Measurements from ENCODE around the gene SNW1. TPM values are rescaled to one million over a fixed set of nuclear protein-coding genes. Genes with fewer than 3 reads are reported as not detected.

The SNW1 gene
- total and polyA plus RNA-seq, 2 of the 4 experiments (the other 2 are of a cell fraction) = 28.2 to 30.6 TPM

GRCh38 chr14:77790566-77791224 is 29.7 kb upstream of the SNW1 start:
- ATAC-seq (ENCODE audit: low read depth) = no peak
- H3K9ac ChIP-seq (ENCODE audit: low read depth, low read length) = no peak overlapping the region
- no peaks in the 10 kb centered on the region for H4K20me1 ChIP-seq (ENCODE audit: insufficient read depth, low read length)
- no peak for DNase-seq
- no peak overlapping the region for H3K14ac ChIP-seq (replicated peaks; ENCODE audit: low read depth, low read length)
- H4K8ac ChIP-seq (ENCODE audit: low read depth in 2 of 2, low read length in 2 of 2) = no peak overlapping the region
- peaks cover 4% of the 10 kb centered on the region; the same call in 1 of the 2 replicates for H3K27me3 ChIP-seq (ENCODE audit: control insufficient read depth, insufficient read depth, low read length)
- dilution Hi-C loops (cut with HindIII; ENCODE audit: low sequenced_read_pairs, unreplicated experiment) (no loop called here), in situ Hi-C loops (cut with MboI; ENCODE audit: low sequenced_read_pairs) (no loop called here), intact Hi-C loops (cut with micrococcal nuclease) (no loop called here)
- no peak overlapping the region for H3K4ac ChIP-seq (ENCODE audit: low read depth, low read length)
- H3K23ac ChIP-seq (ENCODE audit: low read depth, low read length) = no peak overlapping the region
- no peak overlapping the region for H3K4me3 ChIP-seq (ENCODE audit: insufficient read depth, low read depth, low read length)
- no peak overlapping the region for H4K5ac ChIP-seq (ENCODE audit: low read depth, low read length)
- no peaks in the 10 kb centered on the region for H3K4me1 ChIP-seq (ENCODE audit: control insufficient read depth, insufficient read depth, low read length)
- no peak overlapping the region for H3K56ac ChIP-seq (ENCODE audit: extremely low read depth, insufficient read depth, low read length)
- H3K4me2 ChIP-seq (ENCODE audit: low read depth, low read length) = no peak overlapping the region
- no peaks in the 10 kb centered on the region for H3K36me3 ChIP-seq (ENCODE audit: control insufficient read depth, insufficient read depth, low read length)
- H2AK9ac ChIP-seq (replicated peaks; ENCODE audit: low read depth, low read length, poor library complexity) = no peak overlapping the region
- TF ChIP-seq SMC3 (IDR thresholded peaks at IDR 0.05; ENCODE audit: low read depth, low read length) (no peak), POLR2A (IDR thresholded peaks at IDR 0.05; ENCODE audit: low read depth, low read length) (no peak), CHD1 (IDR thresholded peaks at IDR 0.05; ENCODE audit: low read depth, low read length) (no peak), RAD21 (IDR thresholded peaks at IDR 0.05; ENCODE audit: low read length) (no peak), BHLHE40 (IDR thresholded peaks at IDR 0.05; ENCODE audit: low read depth, low read length) (no peak), ELK1 (IDR thresholded peaks at IDR 0.05; ENCODE audit: borderline replicate concordance, low read depth, low read length) (no peak), RFX5 (IDR thresholded peaks at IDR 0.05; ENCODE audit: low read depth, low read length) (no peak), RCOR1 (IDR thresholded peaks at IDR 0.05; ENCODE audit: insufficient replicate concordance, low read length) (no peak), CEBPB (IDR thresholded peaks at IDR 0.05; ENCODE audit: low read depth, low read length) (peak; percentile 18; the same call in 1 of the 2 replicates)
- no peak overlapping the region for H3K27ac ChIP-seq (ENCODE audit: insufficient read depth, low read length)
- H4K91ac ChIP-seq (ENCODE audit: insufficient read depth, low read depth, low read length) = no peak overlapping the region
- no peak overlapping the region for H2BK5ac ChIP-seq (ENCODE audit: low read depth, low read length, poor library complexity, severe bottlenecking)
- ChIA-PET POLR2A (ENCODE audit: unreplicated experiment) (no interaction called here), CTCF (no interaction called here)
- H2BK20ac ChIP-seq (ENCODE audit: low read depth, low read length) = no peak overlapping the region
- H2AK5ac ChIP-seq (ENCODE audit: low read depth, low read length) = no peak overlapping the region
- no peak overlapping the region for H2BK120ac ChIP-seq (ENCODE audit: low read depth, low read length)
- no peak overlapping the region for H3K18ac ChIP-seq (ENCODE audit: low read depth, low read length)
- BruUV-seq (replicated peaks) = no TSS peak
- no CpG with 5 or more reads among the region's 6 CpGs for WGBS, 2 experiments (ENCODE audit: extremely low coverage in 2 of 2, insufficient read length in 1 of 2)
- H3K9me3 ChIP-seq (ENCODE audit: control insufficient read depth, insufficient read depth, low read length) = no peaks in the 10 kb centered on the region
- no peak overlapping the region for H2BK15ac ChIP-seq (ENCODE audit: low read depth, low read length)
- H3K9me1 ChIP-seq (ENCODE audit: insufficient read depth, low read length) = no peaks in the 10 kb centered on the region
- H3K79me1 ChIP-seq (ENCODE audit: low read depth in 1 of 2, low read length in 2 of 2) = no peaks in the 10 kb centered on the region
- peak overlapping the region; percentile 70 for H2AFZ ChIP-seq (replicated peaks; ENCODE audit: low read length, poor library complexity)
